Measurements from ENCODE around the gene ZCCHC2.
A peak's percentile ranks its signal among the peaks of the same experiment; 100 is the strongest.

ZCCHC2 gene

GRCh38 chr18:62596145-62597005 is 73.5 kb downstream of the ZCCHC2 start:
- Histone ChIP-seq H3K9ac (ENCODE audit: low read length) (peak overlapping the region; percentile 23), H3K9me3 (ENCODE audit: control insufficient read depth, insufficient read depth, low read depth, low read length) (peaks cover 6% of the 10 kb centered on the region; the same call in 1 of the 2 replicates), H3K4me3 (ENCODE audit: low read depth, low read length) (peak overlapping the region; percentile 70), H3K27me3 (ENCODE audit: control insufficient read depth, insufficient read depth, low read length) (peaks cover 52% of the 10 kb centered on the region), H3K36me3 (ENCODE audit: control insufficient read depth, insufficient read depth, low read length) (no peaks in the 10 kb centered on the region), H3K4me1 (ENCODE audit: control insufficient read depth, insufficient read depth, low read length) (no peaks in the 10 kb centered on the region; the same call in 1 of the 2 replicates), H3K27ac (ENCODE audit: low read depth, low read length) (no peak overlapping the region)

DNA sequence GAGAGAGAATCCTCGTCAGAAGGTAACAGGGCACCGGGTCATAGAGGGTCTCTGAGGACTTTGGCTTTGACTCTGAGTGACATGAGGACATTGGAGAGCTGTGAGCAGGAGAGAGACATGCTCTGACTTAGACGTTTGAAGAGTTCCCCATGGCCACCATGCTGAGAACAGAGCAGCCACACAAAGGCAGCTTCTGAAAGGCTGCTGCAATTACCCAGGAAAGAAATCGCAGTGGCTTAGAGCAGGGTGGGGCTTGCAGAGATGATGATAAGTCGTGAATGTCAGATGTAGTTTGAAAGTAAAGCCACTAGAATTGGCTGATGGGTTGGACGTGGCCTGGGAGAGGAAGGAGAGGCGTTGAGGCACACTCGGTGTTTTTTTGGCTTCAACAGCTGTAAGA is 79.0 kb downstream of the ZCCHC2 start:
- H3K27me3 ChIP-seq (ENCODE audit: control insufficient read depth, insufficient read depth, low read length): peaks cover 27% of the 10 kb centered on the region
- no peak overlapping the region for H3K9ac ChIP-seq (ENCODE audit: low read length)
- no peaks in the 10 kb centered on the region; the same call in 1 of the 2 replicates for H3K4me1 ChIP-seq (ENCODE audit: control insufficient read depth, insufficient read depth, low read length)
- H3K9me3 ChIP-seq (ENCODE audit: control insufficient read depth, insufficient read depth, low read depth, low read length): no peaks in the 10 kb centered on the region
- H3K27ac ChIP-seq (ENCODE audit: low read depth, low read length): no peak overlapping the region
- H3K36me3 ChIP-seq (ENCODE audit: control insufficient read depth, insufficient read depth, low read length): no peaks in the 10 kb centered on the region
- no peak overlapping the region for H3K4me3 ChIP-seq (ENCODE audit: low read depth, low read length)

DNA sequence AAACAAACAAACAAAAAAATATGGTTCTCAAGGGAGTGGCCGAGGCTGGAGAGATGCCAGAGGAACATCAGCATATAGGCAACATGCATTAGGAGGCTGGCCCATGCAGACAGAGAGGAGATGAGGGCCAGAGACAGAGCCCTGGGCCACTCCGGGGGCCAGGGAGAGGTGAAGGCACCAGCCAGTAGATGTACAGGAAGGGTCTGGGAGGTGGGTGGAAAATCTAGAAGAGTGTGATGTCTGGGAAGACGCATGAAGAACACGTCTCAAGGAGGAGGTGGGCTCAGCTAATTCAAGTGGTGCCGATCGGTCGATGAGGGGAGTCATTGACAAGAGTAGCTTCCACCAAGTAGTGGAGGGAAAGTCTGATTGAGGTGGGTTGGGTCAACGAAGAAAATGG is 79.9 kb downstream of the ZCCHC2 start:
- H3K36me3 ChIP-seq (ENCODE audit: control insufficient read depth, insufficient read depth, low read length): no peaks in the 10 kb centered on the region
- H3K9ac ChIP-seq (ENCODE audit: low read length): no peak overlapping the region
- H3K9me3 ChIP-seq (ENCODE audit: control insufficient read depth, insufficient read depth, low read depth, low read length): peaks cover 2% of the 10 kb centered on the region
- H3K4me1 ChIP-seq (ENCODE audit: control insufficient read depth, insufficient read depth, low read length): no peaks in the 10 kb centered on the region; the same call in 1 of the 2 replicates
- H3K4me3 ChIP-seq (ENCODE audit: low read depth, low read length): no peak overlapping the region
- peaks cover 19% of the 10 kb centered on the region for H3K27me3 ChIP-seq (ENCODE audit: control insufficient read depth, insufficient read depth, low read length)
- no peak overlapping the region for H3K27ac ChIP-seq (ENCODE audit: low read depth, low read length)

DNA sequence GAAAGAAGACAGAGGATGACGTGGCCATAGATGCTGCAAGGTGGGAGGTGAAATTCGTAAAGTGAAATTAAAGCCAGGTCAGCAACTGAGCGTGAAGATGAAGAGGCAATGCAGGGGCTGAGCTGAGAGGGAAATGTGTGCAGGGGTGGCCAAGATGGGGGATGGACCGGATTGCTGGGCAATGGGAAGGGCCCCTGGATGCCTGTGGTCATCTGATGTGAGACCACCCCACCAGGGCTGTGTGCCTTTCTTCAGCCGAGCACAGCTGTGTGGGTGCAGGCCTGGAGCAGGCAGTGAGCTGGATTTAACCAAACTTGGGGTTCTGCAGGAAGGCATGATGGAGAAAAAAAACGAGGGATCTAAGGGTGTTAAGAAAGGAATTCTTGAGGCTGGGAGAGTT is 80.4 kb downstream of the ZCCHC2 start:
- H3K27me3 ChIP-seq (ENCODE audit: control insufficient read depth, insufficient read depth, low read length): peaks cover 14% of the 10 kb centered on the region
- H3K4me3 ChIP-seq (ENCODE audit: low read depth, low read length): no peak overlapping the region
- H3K4me1 ChIP-seq (ENCODE audit: control insufficient read depth, insufficient read depth, low read length): no peaks in the 10 kb centered on the region; the same call in 1 of the 2 replicates
- H3K27ac ChIP-seq (ENCODE audit: low read depth, low read length): no peak overlapping the region
- H3K36me3 ChIP-seq (ENCODE audit: control insufficient read depth, insufficient read depth, low read length): no peaks in the 10 kb centered on the region
- H3K9ac ChIP-seq (ENCODE audit: low read length): no peak overlapping the region
- H3K9me3 ChIP-seq (ENCODE audit: control insufficient read depth, insufficient read depth, low read depth, low read length): peaks cover 5% of the 10 kb centered on the region

- Histone ChIP-seq H3K36me3 (ENCODE audit: control insufficient read depth, insufficient read depth, low read length) (no peaks in the 10 kb centered on the region), H3K4me1 (ENCODE audit: control insufficient read depth, insufficient read depth, low read length) (no peaks in the 10 kb centered on the region; the same call in 1 of the 2 replicates), H3K27ac (ENCODE audit: low read depth, low read length) (no peak overlapping the region), H3K4me3 (ENCODE audit: low read depth, low read length) (no peak overlapping the region), H3K9me3 (ENCODE audit: control insufficient read depth, insufficient read depth, low read depth, low read length) (peaks cover 5% of the 10 kb centered on the region), H3K9ac (ENCODE audit: low read length) (no peak overlapping the region), H3K27me3 (ENCODE audit: control insufficient read depth, insufficient read depth, low read length) (peaks cover 8% of the 10 kb centered on the region; the same call in 1 of the 2 replicates)
These were observed 81.2 kb downstream of the ZCCHC2 start for GRCh38 chr18:62603979-62604378.

- peaks cover 5% of the 10 kb centered on the region for H3K9me3 ChIP-seq (ENCODE audit: control insufficient read depth, insufficient read depth, low read depth, low read length)
- no peaks in the 10 kb centered on the region for H3K27me3 ChIP-seq (ENCODE audit: control insufficient read depth, insufficient read depth, low read length)
- H3K9ac ChIP-seq (ENCODE audit: low read length): no peak overlapping the region
- H3K4me1 ChIP-seq (ENCODE audit: control insufficient read depth, insufficient read depth, low read length): peaks cover 9% of the 10 kb centered on the region
- no peak overlapping the region for H3K27ac ChIP-seq (ENCODE audit: low read depth, low read length)
- no peaks in the 10 kb centered on the region for H3K36me3 ChIP-seq (ENCODE audit: control insufficient read depth, insufficient read depth, low read length)
- H3K4me3 ChIP-seq (ENCODE audit: low read depth, low read length): no peak overlapping the region
These were observed 82.9 kb downstream of the ZCCHC2 start for GRCh38 chr18:62605685-62606084.

- Histone ChIP-seq H3K4me1 (ENCODE audit: control insufficient read depth, insufficient read depth, low read length) (peaks cover 13% of the 10 kb centered on the region), H3K36me3 (ENCODE audit: control insufficient read depth, insufficient read depth, low read length) (no peaks in the 10 kb centered on the region), H3K27ac (ENCODE audit: low read depth, low read length) (no peak overlapping the region), H3K27me3 (ENCODE audit: control insufficient read depth, insufficient read depth, low read length) (no peaks in the 10 kb centered on the region), H3K9ac (ENCODE audit: low read length) (no peak overlapping the region), H3K4me3 (ENCODE audit: low read depth, low read length) (no peak overlapping the region), H3K9me3 (ENCODE audit: control insufficient read depth, insufficient read depth, low read depth, low read length) (peaks cover 5% of the 10 kb centered on the region)
These were observed 83.3 kb downstream of the ZCCHC2 start for GRCh38 chr18:62606106-62606505.

GRCh38 chr18:62607302-62607701 is 84.5 kb downstream of the ZCCHC2 start:
- Histone ChIP-seq H3K9ac (ENCODE audit: low read length) (no peak overlapping the region), H3K4me1 (ENCODE audit: control insufficient read depth, insufficient read depth, low read length) (peaks cover 25% of the 10 kb centered on the region), H3K36me3 (ENCODE audit: control insufficient read depth, insufficient read depth, low read length) (no peaks in the 10 kb centered on the region), H3K4me3 (ENCODE audit: low read depth, low read length) (no peak overlapping the region), H3K27me3 (ENCODE audit: control insufficient read depth, insufficient read depth, low read length) (no peaks in the 10 kb centered on the region), H3K9me3 (ENCODE audit: control insufficient read depth, insufficient read depth, low read depth, low read length) (peaks cover 5% of the 10 kb centered on the region), H3K27ac (ENCODE audit: low read depth, low read length) (no peak overlapping the region)

- Histone ChIP-seq H3K9ac (ENCODE audit: low read length) (no peak overlapping the region), H3K9me3 (ENCODE audit: control insufficient read depth, insufficient read depth, low read depth, low read length) (peaks cover 5% of the 10 kb centered on the region), H3K27me3 (ENCODE audit: control insufficient read depth, insufficient read depth, low read length) (no peaks in the 10 kb centered on the region), H3K27ac (ENCODE audit: low read depth, low read length) (no peak overlapping the region), H3K4me3 (ENCODE audit: low read depth, low read length) (no peak overlapping the region), H3K36me3 (ENCODE audit: control insufficient read depth, insufficient read depth, low read length) (no peaks in the 10 kb centered on the region), H3K4me1 (ENCODE audit: control insufficient read depth, insufficient read depth, low read length) (peaks cover 27% of the 10 kb centered on the region)
These were observed 85.0 kb downstream of the ZCCHC2 start for GRCh38 chr18:62607708-62608428.

GRCh38 chr18:62609764-62610163 is 86.9 kb downstream of the ZCCHC2 start:
- Histone ChIP-seq H3K9ac (ENCODE audit: low read length) (no peak overlapping the region), H3K9me3 (ENCODE audit: control insufficient read depth, insufficient read depth, low read depth, low read length) (peaks cover 5% of the 10 kb centered on the region), H3K27ac (ENCODE audit: low read depth, low read length) (no peak overlapping the region), H3K4me1 (ENCODE audit: control insufficient read depth, insufficient read depth, low read length) (peaks cover 27% of the 10 kb centered on the region), H3K27me3 (ENCODE audit: control insufficient read depth, insufficient read depth, low read length) (no peaks in the 10 kb centered on the region), H3K36me3 (ENCODE audit: control insufficient read depth, insufficient read depth, low read length) (no peaks in the 10 kb centered on the region), H3K4me3 (ENCODE audit: low read depth, low read length) (no peak overlapping the region)

- Histone ChIP-seq H3K36me3 (ENCODE audit: control insufficient read depth, insufficient read depth, low read length) (no peaks in the 10 kb centered on the region), H3K4me1 (ENCODE audit: control insufficient read depth, insufficient read depth, low read length) (peaks cover 27% of the 10 kb centered on the region), H3K4me3 (ENCODE audit: low read depth, low read length) (no peak overlapping the region), H3K9ac (ENCODE audit: low read length) (no peak overlapping the region), H3K27ac (ENCODE audit: low read depth, low read length) (no peak overlapping the region), H3K27me3 (ENCODE audit: control insufficient read depth, insufficient read depth, low read length) (no peaks in the 10 kb centered on the region), H3K9me3 (ENCODE audit: control insufficient read depth, insufficient read depth, low read depth, low read length) (peaks cover 5% of the 10 kb centered on the region)
These were observed 87.5 kb downstream of the ZCCHC2 start for GRCh38 chr18:62610351-62610700.
